Measurements from ENCODE around the gene THTPA. TPM values are rescaled to one million over a fixed set of nuclear protein-coding genes. Genes with fewer than 3 reads are reported as not detected.
"Not testable (repeated sequence)": the region's sequence is repeated elsewhere in the genome, so short reads cannot be mapped to it uniquely, and the experiment has no call there.

Gene THTPA
- total RNA-seq, 1 donor from 2014 or later = 10.6 TPM

DNA sequence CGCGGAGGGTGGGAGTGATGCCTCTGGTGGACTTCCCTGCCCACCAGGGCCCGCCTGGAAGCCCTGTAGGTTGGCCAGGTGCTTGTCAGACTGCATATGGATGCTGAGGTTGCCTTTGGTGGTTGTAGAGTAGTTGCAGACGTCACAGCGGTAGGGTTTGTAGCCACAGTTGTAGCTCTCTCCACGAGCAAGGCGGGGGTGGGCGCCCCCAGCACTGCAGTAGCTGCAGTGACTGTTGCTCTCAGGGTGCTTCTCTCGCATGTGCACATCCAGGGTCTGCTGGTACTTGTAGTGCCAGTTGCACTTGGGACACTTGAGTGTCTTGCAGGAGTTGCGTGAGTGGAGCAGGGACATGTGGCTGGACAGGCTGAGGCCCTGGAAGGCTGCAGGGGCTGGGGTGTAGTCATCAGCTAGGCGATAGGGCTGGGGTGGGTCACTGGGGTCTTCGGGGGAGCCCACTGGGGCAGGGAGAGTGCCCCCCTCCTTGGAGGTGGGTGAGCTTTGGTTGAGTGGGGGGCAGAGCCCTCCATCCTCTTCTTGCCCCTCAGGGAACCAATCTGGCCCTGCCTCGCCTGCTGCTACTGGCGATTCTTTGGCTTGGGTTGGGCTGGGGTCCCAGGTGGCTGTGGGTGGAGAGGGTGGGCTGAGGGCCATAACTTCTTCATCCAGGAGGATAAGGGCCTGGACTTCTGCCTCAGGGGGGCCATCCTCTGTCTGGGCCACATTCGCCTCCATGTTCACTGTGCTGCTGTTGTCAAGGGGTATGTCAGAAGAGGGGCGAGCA lies 22.2 kb upstream of the THTPA start:
- no peak for DNase-seq

DNA sequence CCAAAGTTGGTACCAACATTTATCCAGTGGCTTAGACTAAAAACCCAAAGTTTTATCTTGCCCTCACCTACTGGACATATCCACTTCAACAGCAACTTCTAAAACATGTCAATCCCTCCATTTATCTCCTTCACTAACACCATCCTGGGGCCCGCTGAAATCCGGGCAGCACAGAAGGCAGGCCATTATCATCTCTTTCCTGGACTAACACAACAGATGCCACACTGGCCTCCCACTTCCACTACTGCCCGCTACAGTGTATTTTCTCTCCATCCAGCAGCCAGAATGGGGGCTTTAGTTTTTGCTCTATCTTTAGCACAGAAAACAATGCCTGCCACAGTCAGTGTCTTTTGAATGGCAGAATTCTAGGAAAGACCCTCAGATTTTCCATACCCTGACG lies 20.1 kb upstream of the THTPA start:
- no peak for DNase-seq

DNA sequence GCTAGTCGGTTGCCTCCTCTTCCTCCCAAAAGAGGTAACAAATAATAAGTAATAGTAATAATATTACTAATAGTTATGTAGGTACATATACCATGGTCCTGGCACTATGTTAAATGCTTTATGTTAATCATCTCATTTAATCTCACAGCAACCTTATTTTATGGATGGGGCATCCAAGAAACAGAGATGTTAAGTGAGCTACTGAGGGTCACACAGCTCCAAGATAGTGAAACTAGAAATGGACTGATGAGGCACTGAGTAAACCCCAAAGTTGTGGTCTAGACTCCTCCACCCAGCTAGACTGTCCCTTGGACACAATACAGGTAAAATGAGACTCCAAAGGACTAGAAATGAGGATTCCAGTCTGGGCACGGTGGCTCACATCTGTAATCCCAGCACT lies 19.6 kb upstream of the THTPA start:
- DNase-seq = no peak

DNA sequence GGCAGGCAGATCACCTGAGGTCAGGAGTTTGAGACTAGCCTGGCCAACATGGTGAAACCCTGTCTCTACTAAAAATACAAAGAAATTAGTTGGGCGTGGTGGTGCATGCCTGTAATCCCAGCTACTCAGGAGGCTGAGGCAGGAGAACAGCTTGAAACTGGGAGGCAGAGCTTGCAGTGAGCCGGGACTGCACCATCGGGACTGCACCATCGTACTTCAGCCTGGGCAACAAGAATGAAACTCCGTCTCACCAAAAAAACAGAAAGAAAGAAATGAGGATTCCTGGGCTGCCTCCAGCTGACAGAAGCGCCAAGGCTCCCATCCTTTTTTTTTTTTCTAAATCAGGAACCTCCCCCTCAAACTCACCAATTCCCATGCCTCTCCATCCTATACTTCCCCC lies 19.2 kb upstream of the THTPA start:
- not testable (repeated sequence) for DNase-seq

DNA sequence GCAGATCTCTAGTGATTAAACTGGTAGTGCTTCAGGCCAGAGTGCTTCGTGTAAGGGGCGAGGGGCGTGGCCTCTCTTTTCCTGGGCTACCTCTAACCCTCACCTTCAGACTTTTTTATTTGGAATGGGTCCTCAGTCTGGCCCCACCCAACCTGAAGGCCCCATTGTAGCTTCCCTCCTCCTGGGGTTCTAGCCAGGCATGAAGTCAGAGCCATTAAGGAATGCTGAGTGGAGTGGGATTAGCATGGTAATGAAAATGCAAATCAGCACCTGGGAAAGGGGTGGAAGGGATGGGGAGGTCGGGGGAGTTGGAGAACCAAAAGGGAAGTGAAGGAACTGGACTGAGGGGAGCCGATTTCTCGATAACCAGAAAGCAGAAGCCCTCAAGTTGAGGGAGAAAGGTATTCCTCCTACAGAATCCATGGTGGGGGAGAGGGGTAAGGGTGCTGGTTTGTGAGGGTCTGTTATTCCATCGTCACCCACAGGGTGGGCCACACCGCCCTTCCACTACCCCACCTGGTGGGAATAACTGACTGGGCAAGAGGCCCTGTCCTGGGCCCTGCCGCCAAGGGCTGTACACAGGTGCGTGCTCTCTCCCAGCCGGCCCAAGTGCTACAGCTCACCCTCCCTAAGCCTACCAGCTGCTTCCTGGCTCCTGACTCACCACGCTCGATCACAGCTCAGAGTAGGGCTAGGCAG lies 18.6 kb upstream of the THTPA start:
- peak; percentile 58 for DNase-seq

DNA sequence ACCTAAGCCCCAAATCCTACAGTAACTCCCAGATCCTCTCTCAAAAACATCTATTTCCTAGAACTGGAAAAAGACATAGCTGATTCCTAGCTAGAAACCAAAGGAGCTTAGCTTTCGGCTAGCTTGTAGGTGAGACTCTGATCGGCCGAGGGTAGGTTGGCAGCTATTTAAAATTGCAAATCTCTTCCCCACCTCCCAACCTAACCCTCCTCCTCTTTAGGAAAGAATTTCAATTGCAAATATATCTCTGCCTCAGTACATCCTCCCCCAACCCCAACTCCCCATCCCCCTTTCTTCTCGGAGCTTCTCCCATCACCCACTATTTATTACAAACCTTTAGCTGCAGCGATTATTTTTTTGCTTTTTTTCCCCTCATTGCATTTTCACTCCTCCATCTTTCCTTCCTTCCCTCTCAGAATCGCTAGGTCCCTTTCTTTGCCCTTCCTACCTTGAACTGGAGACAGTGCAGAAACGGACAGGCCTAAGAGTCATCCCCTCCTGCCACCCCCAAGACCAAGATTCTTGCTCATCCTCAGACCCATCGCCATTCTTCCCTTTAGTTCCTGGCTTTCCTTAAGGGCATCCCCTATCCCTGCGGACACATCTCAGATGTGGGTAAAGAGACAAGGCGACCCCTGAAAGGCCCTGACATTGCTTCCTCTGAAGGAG lies 17.9 kb upstream of the THTPA start:
- DNase-seq = no peak

DNA sequence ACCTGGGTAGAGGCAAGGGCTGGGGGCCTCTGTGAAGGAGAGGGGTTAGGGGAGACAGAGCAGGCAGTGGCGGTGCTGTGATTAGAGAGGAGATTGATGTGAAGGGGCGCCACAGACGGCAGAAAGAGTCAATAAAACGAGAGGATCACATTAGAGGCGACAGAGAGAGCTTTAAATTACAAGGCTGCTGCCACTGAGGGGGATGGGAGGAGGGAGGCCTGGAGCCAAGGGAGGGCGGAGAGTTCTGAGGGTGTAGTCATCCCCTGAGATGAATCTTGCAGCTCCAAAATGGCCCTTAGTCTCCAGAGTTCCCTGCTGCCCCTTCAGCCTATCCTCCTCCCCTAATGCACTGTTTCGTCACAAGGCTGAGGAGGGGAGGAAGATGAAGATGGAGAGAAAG lies 17.3 kb upstream of the THTPA start:
- no peak for DNase-seq

DNA sequence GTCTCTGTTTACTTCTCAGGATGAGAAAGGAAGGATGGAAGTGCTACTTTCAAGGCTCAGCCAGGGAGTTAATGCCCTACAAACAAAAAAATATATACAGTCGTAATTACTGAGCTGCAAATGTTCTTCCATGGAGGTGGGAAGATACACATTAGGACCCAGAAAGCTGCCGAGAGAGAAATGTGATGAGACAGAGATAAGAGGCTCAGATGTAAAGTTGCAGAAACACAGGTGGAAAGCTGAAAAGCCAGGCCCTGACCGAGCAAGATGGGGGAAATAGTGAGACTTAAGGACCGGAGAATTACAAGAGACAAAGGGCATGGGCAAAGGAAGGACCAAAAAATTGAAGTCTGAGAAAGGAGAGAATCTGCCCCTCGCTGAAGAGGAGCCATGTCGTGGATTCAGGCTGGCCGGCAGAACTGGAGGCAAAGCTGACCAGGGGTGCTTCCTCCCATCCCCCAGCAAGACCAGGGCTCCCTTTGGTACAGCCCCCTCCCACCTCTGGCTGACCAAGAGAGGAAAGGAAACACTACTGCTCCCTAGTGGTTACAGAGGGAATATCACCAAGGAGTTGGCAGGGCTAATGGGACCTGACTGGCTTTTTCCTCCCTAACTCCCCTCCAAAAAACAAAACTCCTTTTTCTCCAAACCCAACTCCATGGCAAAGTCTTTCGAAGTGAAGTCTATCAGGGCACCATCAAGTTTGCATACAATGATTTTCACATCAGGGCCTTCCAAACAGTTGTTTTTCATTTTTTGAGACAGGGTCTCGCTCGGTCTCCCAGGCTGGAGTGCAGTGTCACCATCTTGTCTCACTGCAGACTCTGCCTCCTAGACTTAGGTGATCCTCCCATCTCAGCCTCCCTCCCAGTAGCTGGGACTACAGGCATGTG lies 16.6 kb upstream of the THTPA start:
- peak; percentile 69 for DNase-seq

DNA sequence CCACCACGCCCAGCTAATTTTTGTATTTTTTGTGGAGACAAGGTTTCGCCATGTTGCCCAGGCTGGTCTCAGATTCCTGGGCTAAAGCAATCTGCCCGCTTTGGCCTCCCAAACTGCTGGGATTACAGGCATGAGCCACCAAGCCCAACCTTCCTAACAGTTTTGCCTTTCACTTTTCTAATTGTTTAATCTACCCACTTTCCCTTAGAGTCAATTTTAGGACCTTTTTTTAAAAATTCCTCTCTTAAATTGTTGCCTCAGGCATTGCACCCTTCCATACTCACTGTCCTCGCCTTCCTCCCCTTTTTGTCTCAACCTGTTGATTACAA lies 16.0 kb upstream of the THTPA start:
- no peak for DNase-seq

DNA sequence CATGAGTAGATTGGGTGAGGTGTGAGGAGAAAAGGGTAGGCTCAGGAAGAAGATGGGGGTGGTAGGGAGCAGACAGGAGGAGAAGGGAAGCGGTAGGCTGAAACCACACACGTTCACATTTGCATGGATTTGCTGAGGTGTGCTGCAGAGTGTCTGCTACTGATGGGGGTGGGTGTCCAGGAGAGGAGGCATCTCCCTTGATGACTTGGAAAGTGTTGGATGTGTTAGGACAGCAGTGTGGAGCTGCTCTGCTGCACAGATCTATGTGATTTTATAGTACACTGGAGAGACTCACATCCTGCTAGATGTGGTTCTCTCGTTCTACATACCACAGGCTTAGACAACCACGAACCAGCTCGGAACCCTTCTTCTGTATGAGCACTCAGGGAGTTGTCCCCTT lies 13.8 kb upstream of the THTPA start:
- no peak for DNase-seq

DNA sequence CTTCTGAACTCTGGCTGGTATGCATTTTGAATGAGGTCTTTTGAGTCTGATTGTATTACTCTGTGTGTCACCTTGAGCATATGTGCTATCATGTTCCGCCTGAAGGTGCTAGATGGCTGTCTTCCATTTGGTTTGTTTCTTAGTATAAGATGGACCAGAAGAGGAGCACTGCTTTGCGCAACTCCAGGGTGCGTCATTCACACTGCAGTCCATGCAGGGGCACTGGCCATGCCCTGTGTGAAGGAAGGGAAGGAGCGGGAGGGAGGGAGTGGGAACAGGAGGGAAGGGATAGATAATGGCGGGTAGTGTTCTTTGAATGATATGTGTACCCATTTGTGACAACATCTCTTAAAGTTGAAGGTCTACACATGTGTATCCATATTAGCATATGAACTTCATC lies 12.7 kb upstream of the THTPA start:
- DNase-seq = no peak

DNA sequence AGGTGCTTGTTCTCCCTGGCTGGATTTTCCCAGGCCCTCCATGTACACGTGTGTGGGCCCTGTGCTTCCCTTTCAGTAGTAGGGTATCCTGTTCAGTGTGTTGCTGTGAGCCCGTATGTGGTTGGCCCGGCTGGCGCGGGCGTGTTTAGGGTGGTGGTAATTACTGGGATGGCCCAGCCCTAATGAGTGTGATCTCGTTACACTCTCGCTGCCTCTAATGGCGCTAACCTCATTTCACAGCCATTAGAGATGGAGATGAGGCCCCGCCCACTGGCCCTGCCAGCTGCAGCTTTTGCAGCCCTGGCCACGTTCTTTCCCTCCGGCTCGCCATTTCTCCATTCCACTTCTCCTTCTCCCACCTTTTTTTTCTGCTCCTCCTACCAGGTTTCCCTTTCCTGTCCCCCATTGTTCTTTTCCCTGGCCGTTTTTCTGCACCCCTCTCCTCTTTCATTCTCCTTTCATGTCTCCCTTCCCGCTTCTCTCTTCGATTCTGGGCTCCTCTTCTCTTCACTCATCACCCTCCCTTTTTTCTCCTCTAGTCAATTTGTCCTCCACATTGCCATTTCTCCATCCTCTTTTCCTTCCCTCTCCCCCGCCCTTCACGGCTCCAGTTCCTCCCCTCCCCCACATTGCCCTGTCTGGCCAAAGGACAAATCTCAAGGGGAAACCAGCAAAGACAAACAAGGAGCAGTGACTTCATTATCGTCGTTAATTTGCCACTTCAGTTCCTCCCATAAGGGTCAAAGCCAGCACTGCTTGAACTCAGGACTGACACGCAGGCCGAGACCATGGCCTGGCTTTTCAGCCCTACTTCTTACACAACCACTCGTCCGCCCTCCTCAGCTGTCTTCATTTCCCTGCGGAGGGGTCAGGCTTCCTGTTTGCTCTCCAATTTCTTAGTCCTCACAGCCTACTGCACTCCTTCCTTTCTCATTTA lies 11.3 kb upstream of the THTPA start:
- DNase-seq = no peak

DNA sequence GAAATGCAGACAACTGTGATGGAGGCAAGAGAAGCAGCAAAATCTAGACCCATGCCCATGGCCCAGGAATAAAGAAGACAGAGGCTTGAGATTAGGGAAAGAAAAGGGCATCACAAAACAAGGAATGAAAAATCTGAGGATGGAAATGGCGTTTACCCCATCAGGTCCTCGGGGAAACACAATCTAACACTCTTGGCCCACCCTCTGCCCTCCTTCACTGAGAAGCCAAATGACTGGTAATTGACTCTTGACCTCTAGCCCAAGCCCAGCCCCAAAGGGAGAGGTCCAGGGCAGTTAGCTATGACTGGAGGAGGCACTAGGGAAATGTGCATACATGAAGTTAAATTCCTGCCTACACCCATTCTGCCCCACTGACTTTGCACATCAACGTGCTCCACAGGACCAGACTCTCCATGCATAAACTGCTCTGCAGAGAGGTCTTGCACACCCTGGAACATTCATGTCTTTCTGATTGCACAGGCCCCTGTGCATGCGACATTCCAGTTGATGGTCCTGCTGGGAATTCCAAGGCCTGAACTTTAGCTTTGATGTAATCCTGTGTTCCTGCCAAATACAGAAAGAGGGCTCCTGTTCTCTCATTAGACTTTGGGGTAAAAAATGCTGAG lies 10.2 kb upstream of the THTPA start:
- no peak for DNase-seq

DNA sequence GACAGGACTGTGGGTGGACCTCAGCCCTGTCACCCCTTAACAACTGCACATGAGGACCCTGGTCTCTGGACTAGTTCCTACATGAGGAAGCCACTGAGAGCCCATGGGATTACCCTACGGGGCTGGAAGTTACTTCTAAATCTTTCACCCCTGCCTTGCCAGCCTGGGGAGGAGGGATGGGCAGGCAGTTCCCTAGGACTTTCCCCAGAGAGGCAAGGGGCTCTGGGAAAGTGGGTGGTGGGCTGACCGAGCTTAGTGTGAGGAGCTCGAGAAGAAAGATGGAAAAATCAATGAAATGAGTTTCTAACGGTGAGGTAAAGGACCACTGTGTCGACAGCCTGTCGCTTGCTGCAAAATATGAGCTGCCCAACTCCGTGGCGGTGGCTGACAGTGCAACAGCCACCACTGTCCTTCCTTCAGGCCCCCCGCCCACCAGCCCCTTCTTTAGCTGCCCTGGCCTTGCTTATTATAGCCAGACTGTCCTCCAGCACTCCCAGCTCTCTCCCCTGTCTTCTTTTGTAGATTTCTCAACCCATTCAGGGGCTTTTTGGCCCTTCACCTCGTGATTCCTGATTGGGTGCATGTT lies 9.5 kb upstream of the THTPA start:
- no peak for DNase-seq

DNA sequence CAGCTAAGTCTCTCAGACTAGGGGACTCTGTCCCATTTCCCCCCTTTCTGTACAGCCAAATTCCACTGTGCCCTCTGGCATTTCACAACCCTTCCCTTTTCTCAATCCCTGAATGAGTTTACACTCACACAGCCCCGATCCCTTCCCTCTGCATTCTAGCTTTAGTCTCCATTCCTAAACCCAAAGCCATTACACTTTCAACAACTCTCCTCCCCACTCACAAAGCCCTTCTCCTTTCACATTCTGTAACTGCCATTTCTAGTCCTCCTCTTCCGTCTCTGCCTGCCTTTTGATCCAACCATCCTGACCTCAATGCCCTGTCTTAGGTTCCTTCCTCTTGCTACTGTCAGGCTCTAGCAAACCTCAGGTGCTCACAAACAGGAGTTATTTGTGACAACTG lies 8.1 kb upstream of the THTPA start:
- no peak for DNase-seq

DNA sequence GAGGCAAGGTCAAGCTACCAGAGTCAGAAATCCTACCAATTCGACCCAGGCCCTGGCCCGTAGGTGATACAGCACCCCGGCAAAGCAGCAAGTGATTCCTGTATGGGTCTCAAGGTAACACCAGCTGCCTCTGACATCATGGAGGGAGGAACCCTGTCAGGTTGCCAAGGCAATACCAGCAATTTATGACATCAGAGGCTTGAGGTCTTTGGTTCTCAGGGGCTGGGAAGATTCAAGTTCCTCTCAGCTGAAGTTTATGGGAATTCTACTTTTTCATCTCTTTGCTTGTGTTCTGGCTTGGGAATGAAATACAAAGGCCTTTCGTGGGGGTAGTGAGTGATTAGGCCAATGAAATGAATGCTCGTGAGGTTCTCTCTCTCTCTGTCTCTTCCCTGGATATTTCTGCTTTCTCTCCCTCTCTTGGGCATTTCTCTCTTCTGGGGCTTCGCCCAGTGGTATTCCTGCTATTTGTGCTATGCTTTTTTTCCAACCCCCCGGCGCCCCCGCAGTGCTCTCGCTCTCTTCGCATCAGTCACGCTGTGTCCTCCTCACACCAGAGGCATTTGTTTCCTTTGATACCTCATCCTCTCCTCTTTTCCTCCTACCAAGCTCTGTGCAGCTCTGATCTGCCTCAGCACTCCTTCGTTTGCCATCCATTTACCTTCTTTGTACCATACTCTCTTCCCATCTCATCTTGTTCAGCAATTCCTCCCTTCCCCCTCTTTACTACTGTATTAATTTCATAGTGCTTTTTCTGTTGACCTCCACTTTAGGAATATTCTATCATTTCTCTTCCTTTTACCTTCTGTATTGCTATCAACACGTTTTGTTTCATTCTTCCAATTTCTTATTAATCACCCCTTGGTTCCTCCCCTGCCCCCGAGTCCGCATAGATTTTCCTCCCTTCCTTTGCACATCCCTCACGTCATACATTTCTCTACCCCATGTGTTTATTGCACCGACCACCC lies 7.4 kb upstream of the THTPA start:
- no peak for DNase-seq

DNA sequence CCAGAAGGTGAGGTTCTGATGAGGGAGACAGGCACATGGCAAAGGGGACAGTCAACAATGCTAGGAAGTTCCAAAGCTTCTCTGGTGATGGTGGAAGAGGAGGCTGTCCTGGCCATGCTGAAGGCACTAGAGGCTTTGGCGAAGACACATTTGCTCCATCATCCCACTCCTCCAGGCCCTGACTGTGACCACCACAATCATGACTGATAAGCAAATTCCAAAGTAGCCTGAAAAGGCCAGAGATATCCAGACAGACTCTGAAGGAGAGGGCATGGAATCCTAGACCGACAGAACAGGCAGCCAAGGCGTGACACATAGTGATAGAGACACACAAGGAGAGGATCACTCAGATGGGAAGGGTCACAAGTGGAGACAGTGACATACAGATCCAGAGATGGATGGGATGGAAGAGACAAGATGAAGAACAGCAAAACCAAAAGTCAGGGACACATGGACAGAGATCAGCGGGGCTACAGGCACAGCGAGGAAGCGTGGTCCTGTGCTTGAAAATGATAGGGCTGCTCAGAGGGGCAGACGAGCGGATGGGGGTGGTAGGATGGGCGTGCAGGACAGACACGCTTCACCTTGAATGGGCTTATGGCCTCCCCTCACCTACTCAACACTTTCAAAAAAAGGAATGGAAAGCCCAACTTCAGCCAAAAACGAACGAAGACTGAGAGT lies 5.8 kb upstream of the THTPA start:
- no peak for DNase-seq

DNA sequence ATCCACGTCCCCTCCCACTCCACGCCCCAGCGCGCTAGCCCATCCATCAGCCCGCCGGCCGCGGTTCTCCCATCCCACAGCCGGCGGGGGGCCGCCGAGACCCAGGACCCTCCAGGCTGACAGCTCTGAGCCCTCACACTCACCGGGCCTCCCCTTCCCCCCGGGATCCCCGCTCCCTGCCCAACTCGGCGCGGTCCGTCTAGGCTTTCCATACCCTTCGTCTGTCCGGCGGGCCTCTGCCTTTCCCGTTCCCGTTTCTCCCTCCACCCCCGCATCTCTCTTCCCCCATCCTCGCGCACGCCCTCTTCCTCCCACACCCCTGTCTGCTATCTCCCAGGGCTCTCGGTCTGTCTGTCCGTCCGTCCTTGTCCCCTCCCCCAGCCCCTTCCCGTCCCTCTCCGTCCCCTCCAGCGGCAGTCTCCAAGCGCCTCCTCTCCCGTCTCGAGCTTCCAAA lies 5.2 kb upstream of the THTPA start:
- no peak for DNase-seq

Measured in dermis blood vessel endothelial cell (primary cell).